GM19372 (cell line): Measurements from ENCODE around the gene MOK.
"Not testable (repeated sequence)": the region's sequence is repeated elsewhere in the genome, so short reads cannot be mapped to it uniquely, and the experiment has no call there.

Source experiments
- ATAC-seq: cut with Tn5 transposase; IDR thresholded peaks from one replicate; pipeline ENCODE4 v1.9.1; 2021; ENCODE audit warnings: mild to moderate bottlenecking, low read depth, moderate library complexity; ENCODE audit not compliant: unreplicated experiment

MOK gene

DNA sequence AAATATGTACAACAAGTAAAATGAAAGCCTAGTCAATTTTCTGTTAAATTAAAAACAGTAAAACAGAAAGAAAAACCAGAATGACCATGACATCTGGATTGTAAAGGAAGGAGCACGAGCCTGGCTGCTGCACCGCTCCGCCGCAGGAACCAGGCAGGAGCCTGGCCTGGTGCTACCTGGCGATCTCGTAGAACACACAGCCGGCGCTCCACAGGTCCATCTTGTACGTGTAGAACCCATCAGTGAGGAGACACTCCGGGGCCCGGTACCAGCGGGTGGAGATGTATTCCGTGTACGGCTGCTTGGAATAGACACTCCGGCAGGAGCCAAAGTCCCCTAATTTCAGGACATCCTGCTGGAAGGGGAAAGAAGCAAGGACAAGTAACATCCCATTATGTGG, 54.3 kb downstream of the MOK start:
- no peak for ATAC-seq

DNA sequence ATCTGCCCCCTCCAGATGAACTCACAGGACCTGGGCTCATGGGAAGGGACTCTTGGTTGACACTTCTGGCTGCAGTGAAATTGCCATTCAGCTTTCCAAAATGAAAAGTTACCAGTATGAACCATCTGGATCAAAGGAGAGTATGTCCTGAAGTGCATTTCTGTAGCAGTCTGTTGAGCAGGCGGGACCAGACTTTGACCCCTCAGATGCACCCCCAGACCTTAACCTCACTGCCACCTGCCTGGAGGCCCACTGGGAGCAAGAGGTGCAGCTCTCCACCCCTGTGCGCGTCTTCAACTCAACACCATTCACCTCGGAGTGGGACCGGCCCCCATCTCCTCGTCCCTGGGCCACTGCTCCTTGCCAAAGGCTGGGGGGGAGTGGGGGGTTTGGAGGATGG, 55.0 kb downstream of the MOK start:
- no peak for ATAC-seq

DNA sequence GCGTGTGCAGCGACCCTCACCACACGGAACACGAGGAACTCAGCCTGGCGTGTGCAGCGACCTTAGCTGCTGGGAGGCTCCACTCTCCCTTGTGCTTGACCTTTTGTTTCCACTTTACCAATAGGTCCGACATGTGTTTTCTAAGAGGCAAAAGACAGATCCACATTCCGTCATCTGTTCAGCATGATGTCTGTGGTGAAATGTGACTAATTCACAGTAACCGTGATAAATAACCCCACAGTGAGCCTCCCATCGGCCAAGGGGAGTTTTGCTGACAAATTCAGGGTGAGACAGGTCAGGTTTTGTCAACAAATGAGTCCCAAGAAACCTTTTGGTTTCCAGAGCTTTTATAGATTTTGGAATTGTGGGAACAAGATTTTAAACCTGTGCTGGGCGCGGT, 55.9 kb downstream of the MOK start:
- ATAC-seq: no peak

DNA sequence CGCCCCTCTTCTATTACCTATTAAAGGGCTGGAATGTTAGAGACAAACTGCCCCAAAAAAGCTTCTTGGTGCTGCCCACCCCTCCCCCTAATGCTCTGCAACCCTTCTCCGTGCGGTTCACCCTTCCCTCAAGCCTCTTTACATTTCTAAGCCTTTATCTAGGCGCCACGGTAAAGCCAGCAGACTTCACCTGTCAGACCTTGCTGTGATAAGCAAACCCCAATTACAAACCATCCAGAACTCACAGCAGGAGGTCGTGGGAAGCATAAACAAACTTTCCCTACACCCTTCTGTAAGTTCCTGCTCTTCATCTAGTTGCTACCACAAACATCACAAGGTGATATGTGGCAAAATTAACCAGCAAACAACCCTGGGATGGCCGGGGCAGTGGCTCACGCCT, 56.8 kb downstream of the MOK start:
- no peak for ATAC-seq

DNA sequence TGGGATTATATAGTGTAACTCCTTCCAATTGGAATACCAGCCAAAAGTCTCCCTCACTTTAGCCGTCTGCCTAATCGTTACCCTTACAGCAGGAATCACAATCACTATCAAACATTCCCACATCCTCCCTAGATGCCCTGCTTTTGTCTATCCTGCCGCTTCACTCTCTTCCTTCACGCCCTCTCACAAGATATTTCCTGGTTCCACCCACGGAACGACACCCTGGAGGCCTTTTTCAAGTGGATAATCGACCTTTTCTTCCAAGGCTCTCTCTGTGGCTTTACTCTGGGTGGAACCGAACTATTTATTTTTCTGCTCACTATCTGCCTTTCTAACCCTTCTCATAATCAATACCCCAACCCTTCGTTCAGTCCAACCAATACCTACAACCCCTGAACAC, 58.9 kb downstream of the MOK start:
- ATAC-seq: no peak

DNA sequence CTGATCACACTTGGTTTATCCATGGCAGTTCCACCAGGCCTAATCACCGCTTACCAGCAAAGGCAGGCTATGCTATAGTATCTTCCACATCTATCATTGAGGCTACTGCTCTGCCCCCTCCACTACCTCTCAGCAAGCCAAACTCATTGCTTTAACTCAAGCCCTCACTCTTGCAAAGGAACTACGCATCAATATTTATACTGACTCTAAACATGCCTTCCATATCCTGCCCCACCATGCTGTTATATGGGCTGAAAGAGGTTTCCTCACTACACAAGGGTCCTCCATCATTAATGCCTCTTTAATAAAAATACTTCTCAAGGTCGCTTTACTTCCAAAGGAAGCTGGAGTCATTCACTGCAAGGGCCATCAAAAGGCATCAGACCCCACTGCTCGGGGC, 61.2 kb downstream of the MOK start:
- not testable (repeated sequence) for ATAC-seq

DNA sequence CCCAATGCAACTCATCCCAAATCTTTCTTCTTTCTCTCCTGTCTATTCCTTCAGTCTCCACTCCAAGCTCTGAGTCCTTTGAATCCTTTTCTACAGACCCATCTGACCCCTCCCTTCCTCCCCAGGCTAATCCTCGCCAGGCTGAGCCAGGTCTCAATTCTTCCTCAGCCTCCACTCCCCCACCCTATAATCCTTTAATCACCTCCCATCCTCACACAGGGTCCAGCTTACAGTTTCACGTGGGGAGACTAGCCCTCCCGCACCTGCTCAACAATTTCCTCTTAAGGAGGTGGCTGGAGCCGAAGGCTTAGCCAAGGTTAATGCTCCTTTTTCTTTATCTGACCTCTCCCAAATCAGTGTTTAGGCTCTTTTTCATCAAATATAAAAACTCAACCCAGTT, 63.8 kb downstream of the MOK start:
- no peak for ATAC-seq

DNA sequence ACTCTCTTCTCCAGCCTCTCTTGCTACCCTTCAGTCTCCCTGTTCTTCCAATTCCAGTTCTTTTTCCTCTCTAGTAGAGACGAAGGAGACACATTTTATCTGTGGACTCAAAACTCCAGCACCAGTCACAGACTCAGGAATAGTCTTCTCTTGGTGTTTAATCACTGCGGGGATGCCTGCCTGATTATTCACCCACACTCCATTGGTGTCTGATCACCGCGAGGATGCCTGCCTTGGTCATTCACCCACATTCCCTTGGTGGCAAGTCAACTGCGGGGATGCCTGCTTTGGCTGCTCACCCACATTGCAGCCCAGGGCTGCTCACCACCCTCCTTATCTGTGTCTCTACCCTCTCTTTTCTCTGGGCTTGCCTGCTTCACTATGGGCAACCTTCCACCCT, 64.5 kb downstream of the MOK start:
- not testable (repeated sequence) for ATAC-seq

DNA sequence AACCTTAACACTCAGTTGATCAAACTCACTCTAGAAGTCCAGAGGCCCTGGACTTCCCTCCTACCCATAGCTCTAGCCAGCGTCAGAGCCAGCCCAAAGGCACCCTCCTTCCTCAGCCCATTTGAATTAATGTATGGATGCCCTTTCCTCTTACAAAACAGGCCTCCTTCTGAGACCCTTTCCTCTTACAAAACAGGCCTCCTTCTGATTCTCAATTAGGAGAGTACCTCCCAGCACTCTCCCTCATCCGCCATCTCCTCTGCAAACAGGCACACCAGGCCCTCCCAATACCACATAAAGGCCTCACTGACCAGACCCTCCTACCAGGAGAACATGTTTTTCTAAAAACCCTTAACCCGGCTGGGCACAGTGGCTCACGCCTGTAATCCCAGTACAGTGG, 65.7 kb downstream of the MOK start:
- ATAC-seq: no peak

DNA sequence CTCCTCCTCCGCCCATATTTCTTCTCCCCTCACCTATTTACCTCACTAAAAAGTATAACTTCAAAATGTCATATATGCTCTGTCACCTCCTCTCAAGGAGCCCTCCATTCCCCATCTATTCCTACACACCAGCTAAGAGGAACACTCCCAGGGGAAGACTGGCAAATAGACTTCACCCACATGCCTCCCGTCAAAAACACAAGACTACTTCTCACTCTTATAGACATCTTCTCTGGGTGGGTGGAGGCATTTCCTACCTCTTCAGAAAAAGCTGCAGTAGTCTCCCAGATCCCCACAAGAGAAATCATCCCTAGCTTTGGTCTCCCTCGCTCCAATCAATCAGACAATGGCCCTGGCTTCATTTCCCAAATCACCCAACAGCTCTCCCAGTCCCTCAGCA, 66.2 kb downstream of the MOK start:
- ATAC-seq: no peak

DNA sequence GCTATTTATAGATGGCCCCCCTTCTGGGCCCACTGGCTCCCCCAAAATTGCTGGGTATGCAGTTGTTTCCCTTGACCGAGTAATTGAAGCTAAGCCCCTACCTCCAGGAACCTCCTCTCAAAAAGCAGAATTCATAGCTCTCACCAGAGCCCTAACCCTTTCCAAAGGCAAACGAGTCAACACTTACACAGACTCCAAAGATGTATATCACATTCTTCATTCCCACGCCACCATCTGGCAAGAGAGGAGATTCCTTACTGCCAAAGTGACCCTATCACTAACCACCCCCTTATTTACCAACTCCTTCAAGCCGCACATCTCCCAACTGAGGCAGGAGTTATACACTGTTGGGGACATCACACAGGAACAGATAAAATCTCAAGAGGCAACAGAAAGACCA, 66.8 kb downstream of the MOK start:
- ATAC-seq: no peak

DNA sequence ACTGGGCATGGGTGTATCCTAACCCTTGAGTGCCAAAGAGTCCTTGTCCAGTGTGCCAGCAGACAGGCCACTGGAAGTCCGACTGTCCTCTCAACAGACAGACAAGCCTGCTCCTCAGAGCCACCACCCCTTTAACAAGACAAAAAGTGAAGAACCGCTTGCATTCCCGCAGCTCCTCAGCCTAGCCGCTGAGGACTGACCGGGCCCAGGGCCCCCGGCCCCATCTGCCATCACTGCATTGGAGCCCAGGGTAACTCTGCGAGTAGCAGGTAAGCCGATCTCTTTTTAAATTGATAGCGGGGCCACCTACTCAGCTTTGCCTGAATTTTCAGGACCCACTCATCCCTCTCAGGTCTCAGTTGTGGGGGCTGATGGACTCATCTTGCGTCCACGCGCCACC, 68.9 kb downstream of the MOK start:
- ATAC-seq: no peak

DNA sequence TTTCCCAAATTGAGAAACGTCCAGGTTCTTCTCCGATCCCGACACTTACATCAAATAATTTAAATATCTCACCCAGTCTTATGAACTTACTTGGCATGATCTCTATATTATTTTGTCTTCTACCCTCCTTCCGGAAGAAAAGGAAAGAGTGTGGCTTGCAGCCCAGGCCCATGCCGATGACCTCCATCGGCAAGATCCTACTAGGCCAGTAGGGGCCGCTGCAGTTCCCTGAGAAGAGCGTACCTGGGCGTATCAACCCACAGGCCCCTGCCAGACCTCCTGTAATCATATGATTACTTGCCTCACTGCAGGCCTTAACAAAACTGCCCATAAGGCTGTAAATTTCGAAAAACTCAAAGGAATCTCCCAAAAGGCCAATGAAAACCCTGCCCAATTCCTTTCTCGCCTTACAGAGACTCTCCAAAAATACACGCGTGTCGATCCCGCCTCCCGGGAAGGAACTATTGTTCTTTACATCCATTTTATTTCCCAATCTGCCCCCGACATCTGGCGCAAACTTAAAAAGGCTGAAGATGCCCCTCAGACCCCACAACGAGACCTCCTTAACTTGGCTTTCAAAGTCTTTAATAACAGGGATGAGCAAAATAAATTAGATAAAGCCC, 69.6 kb downstream of the MOK start:
- ATAC-seq: no peak

DNA sequence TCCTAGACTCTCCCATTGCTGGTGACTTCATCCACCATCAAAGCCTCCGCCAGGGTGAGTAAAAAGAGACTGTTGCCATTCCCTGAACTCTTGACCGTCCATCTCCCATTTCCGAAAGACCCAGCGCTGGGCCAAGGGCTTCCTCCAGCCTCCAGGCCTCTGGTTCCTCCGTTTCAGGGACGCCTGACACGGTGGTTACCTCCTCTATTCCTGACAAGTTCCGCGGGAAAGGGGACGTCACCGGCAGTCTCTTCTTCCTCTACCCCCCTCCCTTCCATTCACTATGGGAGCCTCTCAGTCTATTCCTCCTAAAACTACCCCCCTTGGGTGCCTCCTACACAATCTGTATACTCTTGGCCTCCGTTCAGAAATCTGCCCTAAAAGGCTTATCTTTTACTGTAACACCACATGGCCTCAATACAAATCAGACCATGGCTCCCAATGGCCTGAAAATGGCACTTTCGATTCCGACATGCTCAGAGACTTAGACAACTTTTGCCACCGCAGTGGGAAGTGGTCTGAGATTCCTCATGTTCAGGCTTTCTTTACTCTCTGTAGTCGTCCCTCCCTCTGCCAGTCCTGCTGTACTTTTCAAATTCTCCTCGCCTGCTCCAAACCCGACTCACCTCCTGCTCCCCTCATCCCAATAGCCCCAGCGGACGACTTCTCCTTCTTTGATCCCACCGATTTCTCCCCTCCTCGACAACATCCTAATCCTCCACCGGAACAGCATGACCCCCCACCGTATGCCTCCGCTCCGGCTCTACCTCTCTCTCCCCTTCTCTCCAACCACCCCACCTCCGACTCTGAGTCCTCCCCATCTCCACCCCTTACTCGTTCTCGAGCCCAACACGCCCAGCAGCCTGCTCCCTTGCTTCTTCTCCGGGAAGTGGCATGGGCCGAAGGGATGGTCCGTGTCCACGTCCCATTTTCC, 70.4 kb downstream of the MOK start:
- ATAC-seq: no peak

DNA sequence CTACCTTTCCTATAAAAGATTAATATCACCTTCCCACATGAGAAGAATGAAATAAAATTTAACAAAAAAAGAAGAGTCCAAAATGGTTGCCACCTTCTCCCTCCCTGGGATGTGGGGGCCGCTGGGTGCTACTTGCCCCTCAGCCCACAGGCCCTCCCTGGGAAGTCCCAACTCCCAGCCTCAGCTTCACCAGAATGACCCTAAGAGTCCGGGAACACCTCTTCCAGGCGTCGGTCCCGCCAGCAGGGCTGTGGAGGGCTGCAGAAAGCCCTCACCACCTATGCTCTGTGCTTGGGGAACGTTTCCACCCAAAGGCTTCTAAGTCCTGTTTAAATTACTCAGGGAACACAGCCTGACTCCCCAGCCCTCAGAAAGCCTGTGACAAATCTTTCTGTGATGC, 71.9 kb downstream of the MOK start:
- ATAC-seq: no peak

DNA sequence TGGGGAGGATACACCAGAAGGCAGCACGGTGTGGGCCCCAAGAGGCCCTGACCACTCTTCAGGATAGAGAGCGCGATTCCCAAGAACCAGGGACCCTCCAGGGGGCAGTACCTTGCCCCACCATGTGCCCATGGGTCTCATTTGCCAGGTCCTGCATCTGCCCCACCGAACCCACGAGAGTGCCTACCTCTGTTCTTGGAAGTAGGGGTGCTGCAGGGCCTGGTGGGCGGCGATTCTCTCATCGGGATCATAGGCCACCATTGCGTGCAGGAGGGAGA, 72.7 kb downstream of the MOK start:
- ATAC-seq: no peak

DNA sequence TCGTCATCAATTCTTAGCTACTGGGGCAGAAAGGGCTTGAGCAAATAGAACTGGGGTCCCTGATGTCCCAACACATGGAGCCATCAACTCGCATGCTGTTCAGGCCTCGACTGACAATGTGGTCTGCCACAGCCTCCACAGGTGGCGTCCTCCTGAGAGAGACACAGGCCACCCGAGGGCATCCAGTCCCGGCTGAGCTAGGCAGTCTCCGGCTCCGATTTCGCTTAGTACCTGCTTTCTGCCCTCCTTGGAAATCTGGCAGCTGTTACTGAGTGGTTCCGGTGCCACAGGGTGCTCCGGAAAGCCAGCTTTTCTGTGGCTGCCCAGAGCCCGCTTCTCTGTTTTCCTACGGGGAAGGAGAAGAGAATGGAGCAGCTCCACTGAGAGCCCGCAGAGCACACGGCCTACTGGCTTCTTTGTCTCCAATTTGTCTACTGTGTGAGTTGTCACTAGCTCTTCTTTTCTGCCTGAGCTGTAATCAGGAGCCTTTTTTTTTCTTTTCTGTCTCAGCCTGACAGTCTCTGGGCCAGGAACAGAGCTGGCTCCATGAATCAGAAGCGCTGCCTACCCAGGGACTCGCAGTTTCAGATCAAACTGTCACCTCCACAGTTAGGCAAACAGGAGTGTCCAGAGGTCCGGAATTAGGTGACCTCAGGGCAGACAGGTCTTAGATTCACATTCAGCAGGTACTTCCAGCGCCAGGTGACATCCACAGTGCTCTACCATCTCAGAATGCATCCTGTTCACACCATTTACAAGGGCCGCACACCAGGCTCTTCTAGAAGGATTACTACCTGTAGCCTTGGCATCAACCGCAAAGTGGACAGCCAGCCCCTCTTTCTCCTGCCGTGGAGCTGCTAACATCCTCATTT, 73.3 kb downstream of the MOK start:
- ATAC-seq: no peak

DNA sequence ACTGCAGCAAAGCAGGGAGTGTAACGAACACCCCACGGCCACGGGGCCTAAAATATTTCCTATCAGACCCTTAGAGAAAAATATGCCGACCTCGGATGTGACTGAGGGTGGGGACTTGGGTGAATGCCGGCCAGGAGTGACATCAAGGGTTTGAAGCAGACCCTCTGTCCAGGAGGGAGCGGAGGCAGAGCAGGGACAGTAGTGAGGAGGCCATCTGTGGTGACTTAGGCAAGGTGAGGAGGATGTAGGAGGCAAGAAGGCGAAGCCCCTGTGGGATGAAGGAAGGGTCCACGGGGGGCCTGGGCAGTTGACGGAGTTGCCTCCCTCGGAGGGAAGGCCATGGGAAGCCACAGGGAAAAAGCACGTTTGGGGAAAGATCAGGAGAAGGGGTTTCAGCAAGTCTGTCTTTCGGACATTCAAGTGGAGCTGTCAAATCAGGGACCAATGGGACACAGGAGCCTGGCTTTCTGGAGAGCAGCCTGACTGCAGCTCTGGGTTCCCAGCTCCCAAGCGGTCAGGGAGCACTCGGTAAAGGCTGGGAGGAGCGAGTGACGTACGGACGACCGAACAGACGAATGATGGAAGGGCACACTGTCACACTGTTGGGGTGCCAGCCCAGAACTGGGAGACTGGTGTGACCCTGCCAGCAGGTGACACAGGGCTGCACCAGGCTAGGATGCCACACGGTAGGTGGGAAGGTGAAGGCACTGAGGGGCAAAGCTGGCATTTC, 74.3 kb downstream of the MOK start:
- no peak for ATAC-seq

DNA sequence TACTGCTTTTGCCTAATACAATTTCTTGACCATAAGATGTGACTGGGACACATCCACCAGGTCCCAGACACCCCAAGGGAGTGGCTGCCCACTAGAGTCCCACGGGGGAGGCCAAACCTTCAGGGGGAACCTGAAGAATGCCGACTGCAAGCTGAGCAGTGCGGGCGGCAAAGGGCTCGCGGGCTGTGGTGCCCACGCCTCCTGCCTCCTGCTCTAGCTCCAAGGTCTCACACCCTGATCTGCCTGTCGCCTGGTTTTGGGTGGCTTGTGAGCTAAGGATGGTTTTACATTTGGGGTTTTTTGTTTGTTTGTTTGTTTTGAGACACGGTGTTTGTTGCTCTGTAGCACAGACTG, 75.2 kb downstream of the MOK start:
- ATAC-seq: no peak

DNA sequence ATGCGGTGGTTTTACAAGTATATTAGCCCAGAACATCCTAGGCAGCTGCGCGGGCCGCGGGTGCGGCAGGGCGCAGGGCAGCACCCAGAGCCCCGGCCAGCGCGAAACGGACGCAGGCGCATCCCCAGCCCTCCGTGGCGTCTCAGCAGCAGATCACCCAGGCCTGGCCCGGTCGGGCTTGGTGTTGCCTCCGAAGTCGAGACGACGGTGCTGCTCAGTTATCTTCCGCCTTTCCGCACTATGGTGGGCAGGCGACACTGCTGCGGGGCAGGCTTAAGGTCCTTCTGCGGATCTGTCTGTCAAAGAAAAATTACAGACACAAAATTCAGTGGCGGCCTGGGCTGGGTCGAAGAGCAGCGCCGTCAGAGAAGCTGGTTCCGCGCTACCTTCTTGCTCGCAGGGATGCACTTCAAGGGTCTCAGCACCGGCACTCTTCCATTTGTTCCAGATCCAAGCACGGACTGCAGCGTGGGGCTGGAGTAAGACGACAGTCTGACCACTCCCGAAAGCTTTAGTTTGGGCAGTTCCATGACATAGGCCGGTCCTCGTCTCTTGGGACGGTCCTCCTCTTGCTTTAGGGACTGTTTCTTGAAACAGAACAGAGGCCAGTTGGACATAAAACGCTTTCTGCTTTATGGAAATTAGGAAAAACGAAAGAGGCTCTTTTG, 75.8 kb downstream of the MOK start:
- ATAC-seq: no peak
